Activated T-helper 2 cell treated with anti-CD3 and anti-CD28 coated beads, Interferon-gamma antibody, Interleukin-2, Interleukin-4, amounts not matched to agents 10 μg/mL and 5 μg/mL and 100 μg/mL, durations not matched to agents 14 hours and 24 hours and 36 hours (primary cell): ENCODE measurements around the gene ENTPD5. TPM values are rescaled to one million over a fixed set of nuclear protein-coding genes. Genes with fewer than 3 reads are reported as not detected.
"Not testable (repeated sequence)": the region's sequence is repeated elsewhere in the genome, so short reads cannot be mapped to it uniquely, and the experiment has no call there.

Source experiments
- DNase-seq: peaks from one replicate; pipeline ENCODE4 v3.0.0; 2021; ENCODE audit warnings: low spot score
- H3K27ac Mint-ChIP-seq: one replicate; pipeline ENCODE4 v1.8.0; 2021; ENCODE audit warnings: mixed read lengths
- H3K27me3 Mint-ChIP-seq: one replicate; pipeline ENCODE4 v1.8.0; 2021; ENCODE audit warnings: low read depth, mixed read lengths
- H3K36me3 Mint-ChIP-seq: one replicate; pipeline ENCODE4 v1.8.0; 2021; ENCODE audit warnings: low read depth, mixed read lengths
- H3K4me1 Mint-ChIP-seq: one replicate; pipeline ENCODE4 v1.8.0; 2021; ENCODE audit warnings: low read depth, mixed read lengths
- H3K4me3 Mint-ChIP-seq: one replicate; pipeline ENCODE4 v1.8.0; 2021; ENCODE audit warnings: low read depth, mild to moderate bottlenecking, moderate library complexity, mixed read lengths
- H3K9me3 Mint-ChIP-seq: one replicate; pipeline ENCODE4 v1.8.0; 2021; ENCODE audit warnings: mixed read lengths
- intact Hi-C: fragments of 100-400 bp; cut with micrococcal nuclease; formaldehyde crosslinking; loops from one replicate; pipeline ENCODE4 v1.15.1; 2023
- total RNA-seq: library from RNA; stranded (reverse); gene quantifications from 2 replicates; pipeline ENCODE4 v1.2.3, GENCODE V29; 2022

ENTPD5 gene
- total RNA-seq, 1 donor from 2014 or later, result 9.9 TPM

GRCh38 chr14:73997108-73997943, 21.8 kb downstream of the ENTPD5 start:
- no peak for DNase-seq
- no peak overlapping the region for H3K4me3 Mint-ChIP-seq
- no peak overlapping the region for H3K27ac Mint-ChIP-seq
- intact Hi-C loops, result no loop called here
- no peaks in the 10 kb centered on the region for H3K27me3 Mint-ChIP-seq
- H3K36me3 Mint-ChIP-seq, result no peaks in the 10 kb centered on the region
- H3K9me3 Mint-ChIP-seq, result no peaks in the 10 kb centered on the region
- no peaks in the 10 kb centered on the region for H3K4me1 Mint-ChIP-seq

- intact Hi-C loops, result no loop called here
- DNase-seq, result no peak
- Mint-ChIP-seq H3K4me3 (no peak overlapping the region), H3K4me1 (no peaks in the 10 kb centered on the region), H3K36me3 (no peaks in the 10 kb centered on the region), H3K27me3 (no peaks in the 10 kb centered on the region), H3K27ac (no peak overlapping the region), H3K9me3 (no peaks in the 10 kb centered on the region)
These were observed 22.4 kb downstream of the ENTPD5 start for GRCh38 chr14:73996731-73997107.

DNA sequence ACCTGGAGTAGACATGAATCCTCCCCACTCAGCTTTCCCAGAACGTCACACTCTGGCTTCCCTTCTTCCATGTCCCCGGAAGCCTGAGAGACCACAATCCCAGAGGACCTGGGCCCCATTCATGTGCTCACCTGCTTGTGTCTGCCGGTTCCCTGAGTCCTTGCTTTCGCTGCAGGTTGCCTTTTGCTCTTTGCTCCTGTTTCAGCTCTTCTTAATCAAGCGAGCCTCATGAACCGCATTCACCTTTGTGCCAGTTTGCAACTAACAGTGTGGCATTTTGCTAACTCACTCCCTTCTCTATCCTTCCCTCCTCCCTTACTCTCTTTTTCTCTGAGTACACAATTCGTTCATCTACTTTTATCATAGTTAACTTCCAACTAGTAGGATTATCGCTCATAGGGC, 23.1 kb downstream of the ENTPD5 start:
- H3K9me3 Mint-ChIP-seq, result no peaks in the 10 kb centered on the region
- DNase-seq, result no peak
- H3K4me1 Mint-ChIP-seq, result no peaks in the 10 kb centered on the region
- intact Hi-C loops, result no loop called here
- H3K4me3 Mint-ChIP-seq, result no peak overlapping the region
- no peak overlapping the region for H3K27ac Mint-ChIP-seq
- no peaks in the 10 kb centered on the region for H3K36me3 Mint-ChIP-seq
- no peaks in the 10 kb centered on the region for H3K27me3 Mint-ChIP-seq

- H3K9me3 Mint-ChIP-seq, DNase-seq, intact Hi-C loops, H3K36me3 Mint-ChIP-seq, H3K4me3 Mint-ChIP-seq, H3K27me3 Mint-ChIP-seq, H3K27ac Mint-ChIP-seq, H3K4me1 Mint-ChIP-seq: not testable (repeated sequence)
These were observed 24.2 kb downstream of the ENTPD5 start for GRCh38 chr14:73994926-73995325.

DNA sequence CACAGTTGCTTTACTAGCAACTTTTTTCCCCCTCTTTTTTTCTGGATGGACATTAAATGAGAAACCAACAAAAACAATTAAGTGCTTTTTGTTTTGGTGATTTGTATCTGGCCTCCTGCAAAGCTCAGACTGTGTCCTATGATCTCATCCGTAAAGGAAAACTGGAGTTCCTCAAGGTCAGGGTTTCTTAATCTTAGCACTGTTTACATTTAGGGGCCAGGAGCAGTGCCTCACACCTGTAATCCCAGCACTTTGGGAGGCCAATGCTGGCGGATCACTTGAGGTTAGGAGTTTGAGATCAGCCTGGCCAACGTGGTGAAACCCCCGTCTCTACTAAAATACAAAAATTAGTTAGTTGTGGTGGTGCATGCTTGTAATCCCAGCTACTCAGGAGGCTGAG, 28.0 kb downstream of the ENTPD5 start:
- H3K4me3 Mint-ChIP-seq, result no peak overlapping the region
- no peaks in the 10 kb centered on the region for H3K4me1 Mint-ChIP-seq
- DNase-seq, result no peak
- intact Hi-C loops, result no loop called here
- H3K36me3 Mint-ChIP-seq, result peaks cover 4% of the 10 kb centered on the region
- H3K27me3 Mint-ChIP-seq, result no peaks in the 10 kb centered on the region
- no peak overlapping the region for H3K27ac Mint-ChIP-seq
- H3K9me3 Mint-ChIP-seq, result no peaks in the 10 kb centered on the region

DNA sequence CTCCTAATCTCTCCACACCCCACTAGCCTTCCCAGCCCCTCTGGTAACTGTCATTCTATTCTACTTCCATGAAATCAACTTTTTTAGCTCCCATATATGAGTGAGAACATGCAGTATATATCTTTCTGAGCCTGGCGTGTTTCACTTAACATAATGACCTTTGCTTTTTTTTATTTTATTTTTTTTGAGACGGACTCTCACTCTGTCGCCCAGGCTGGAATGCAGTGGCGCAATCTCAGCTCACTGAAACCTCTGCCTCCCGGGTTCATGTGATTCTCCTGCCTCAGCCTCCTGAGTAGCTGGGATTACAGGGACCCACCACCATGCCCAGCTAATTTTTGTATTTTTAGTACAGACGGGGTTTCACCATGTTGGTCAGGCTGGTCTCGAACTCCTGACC, 30.4 kb downstream of the ENTPD5 start:
- H3K27me3 Mint-ChIP-seq, intact Hi-C loops, H3K4me3 Mint-ChIP-seq, DNase-seq, H3K27ac Mint-ChIP-seq, H3K9me3 Mint-ChIP-seq, H3K4me1 Mint-ChIP-seq: not testable (repeated sequence)
- H3K36me3 Mint-ChIP-seq, result peaks cover 12% of the 10 kb centered on the region

- Mint-ChIP-seq H3K4me3 (no peak overlapping the region), H3K4me1 (no peaks in the 10 kb centered on the region), H3K36me3 (peaks cover 12% of the 10 kb centered on the region), H3K27me3 (no peaks in the 10 kb centered on the region), H3K27ac (no peak overlapping the region), H3K9me3 (no peaks in the 10 kb centered on the region)
- no peak for DNase-seq
- intact Hi-C loops, result no loop called here
These were observed 31.0 kb downstream of the ENTPD5 start for GRCh38 chr14:73988065-73988464.

GRCh38 chr14:73977896-73978295, 41.2 kb downstream of the ENTPD5 start:
- intact Hi-C loops, result no loop called here
- H3K27me3 Mint-ChIP-seq, result no peaks in the 10 kb centered on the region
- H3K36me3 Mint-ChIP-seq, result no peaks in the 10 kb centered on the region
- H3K4me1 Mint-ChIP-seq, result no peaks in the 10 kb centered on the region
- no peak overlapping the region for H3K4me3 Mint-ChIP-seq
- no peaks in the 10 kb centered on the region for H3K9me3 Mint-ChIP-seq
- no peak overlapping the region for H3K27ac Mint-ChIP-seq
- DNase-seq, result no peak

DNA sequence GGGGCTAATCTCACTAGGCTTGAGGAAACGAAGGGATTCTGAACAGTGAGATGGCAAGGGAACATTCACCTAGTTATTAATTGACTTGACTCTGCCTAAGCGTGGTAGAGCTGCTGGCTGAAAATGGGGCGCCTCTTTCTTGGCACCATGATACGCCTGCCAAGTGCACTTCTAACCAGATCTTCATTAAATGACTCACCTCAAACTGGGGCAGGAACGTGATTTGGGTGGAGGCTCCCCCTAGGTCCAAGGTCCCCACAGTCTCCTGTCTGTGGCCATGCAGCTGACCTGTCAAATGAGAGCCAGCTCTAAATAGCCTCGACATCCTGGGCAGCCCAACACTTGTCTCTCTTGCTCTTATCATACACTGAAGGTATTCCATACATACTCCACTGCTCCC, 43.0 kb downstream of the ENTPD5 start:
- DNase-seq, result no peak
- no peaks in the 10 kb centered on the region for H3K9me3 Mint-ChIP-seq
- no peak overlapping the region for H3K4me3 Mint-ChIP-seq
- H3K27ac Mint-ChIP-seq, result no peak overlapping the region
- H3K36me3 Mint-ChIP-seq, result peaks cover 5% of the 10 kb centered on the region
- H3K27me3 Mint-ChIP-seq, result no peaks in the 10 kb centered on the region
- intact Hi-C loops, result no loop called here
- no peaks in the 10 kb centered on the region for H3K4me1 Mint-ChIP-seq

- DNase-seq, result no peak
- intact Hi-C loops, result no loop called here
- Mint-ChIP-seq H3K4me3 (no peak overlapping the region), H3K9me3 (no peaks in the 10 kb centered on the region), H3K4me1 (no peaks in the 10 kb centered on the region), H3K36me3 (peaks cover 15% of the 10 kb centered on the region), H3K27ac (no peak overlapping the region), H3K27me3 (no peaks in the 10 kb centered on the region)
These were observed 45.6 kb downstream of the ENTPD5 start for GRCh38 chr14:73973497-73973896.

DNA sequence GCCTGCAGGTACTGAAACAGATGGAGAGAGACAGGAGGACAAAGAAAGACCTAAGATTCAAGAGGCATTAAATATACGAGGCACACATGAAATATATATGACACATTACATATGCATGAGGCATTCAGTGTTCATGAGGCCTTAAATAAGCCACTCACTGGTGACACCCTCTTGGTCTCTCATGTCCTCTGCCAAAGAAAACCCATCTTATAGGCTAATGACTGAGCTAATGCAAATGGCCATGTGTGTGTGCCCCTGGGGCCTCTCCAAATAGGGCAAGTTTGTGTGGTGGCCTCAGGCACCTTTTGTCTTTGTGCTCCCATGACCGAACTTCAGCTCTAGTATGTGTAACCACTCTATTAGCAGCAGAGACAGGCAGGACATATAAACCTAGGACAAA, 50.2 kb downstream of the ENTPD5 start:
- Mint-ChIP-seq H3K27me3 (no peaks in the 10 kb centered on the region), H3K36me3 (peaks cover 16% of the 10 kb centered on the region), H3K4me1 (no peaks in the 10 kb centered on the region), H3K27ac (no peak overlapping the region), H3K4me3 (no peak overlapping the region), H3K9me3 (no peaks in the 10 kb centered on the region)
- intact Hi-C loops, result no loop called here
- DNase-seq, result no peak

DNA sequence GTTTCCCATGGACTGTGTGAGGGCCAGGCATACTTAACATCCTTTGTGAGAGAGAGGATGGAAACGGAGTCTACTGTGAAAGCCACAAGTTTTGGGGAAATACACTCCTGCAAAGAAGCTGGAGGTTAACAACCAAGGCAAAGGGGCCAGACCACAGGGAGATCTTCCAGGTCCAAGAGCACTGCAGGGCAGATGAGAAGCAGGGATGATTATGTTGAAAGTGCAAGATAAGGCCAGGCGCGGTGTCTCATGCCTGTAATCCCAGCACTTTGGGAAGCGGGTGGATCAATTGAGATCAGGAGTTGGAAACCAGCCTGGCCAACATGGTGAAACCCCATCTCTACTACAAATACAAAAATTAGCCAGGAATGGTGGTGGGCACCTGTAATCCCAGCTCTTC, 53.9 kb downstream of the ENTPD5 start:
- Mint-ChIP-seq H3K4me3 (no peak overlapping the region), H3K27ac (no peak overlapping the region), H3K27me3 (no peaks in the 10 kb centered on the region), H3K9me3 (no peaks in the 10 kb centered on the region), H3K36me3 (peaks cover 37% of the 10 kb centered on the region), H3K4me1 (no peaks in the 10 kb centered on the region)
- intact Hi-C loops, result no loop called here
- no peak for DNase-seq

DNA sequence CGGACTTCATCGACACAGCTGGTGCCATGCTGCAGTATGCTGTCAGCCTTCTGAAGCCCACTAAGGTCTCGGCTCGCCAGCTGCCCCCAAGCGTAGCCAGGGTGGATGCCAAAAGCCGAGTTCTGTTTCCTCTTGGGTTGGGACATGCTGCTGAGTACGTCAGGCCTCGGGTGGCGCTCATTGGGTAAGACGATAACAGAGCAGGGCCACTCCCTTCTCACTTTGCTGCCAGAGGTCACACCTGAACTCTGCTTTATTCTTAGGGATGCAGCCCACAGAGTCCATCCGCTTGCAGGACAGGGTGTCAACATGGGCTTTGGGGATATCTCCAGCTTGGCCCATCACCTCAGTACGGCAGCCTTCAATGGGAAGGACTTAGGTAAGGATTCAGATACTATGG, 57.9 kb downstream of the ENTPD5 start:
- H3K9me3 Mint-ChIP-seq, result no peaks in the 10 kb centered on the region
- H3K27me3 Mint-ChIP-seq, result no peaks in the 10 kb centered on the region
- peaks cover 37% of the 10 kb centered on the region for H3K36me3 Mint-ChIP-seq
- no peaks in the 10 kb centered on the region for H3K4me1 Mint-ChIP-seq
- H3K4me3 Mint-ChIP-seq, result no peak overlapping the region
- DNase-seq, result no peak
- intact Hi-C loops, result no loop called here
- H3K27ac Mint-ChIP-seq, result no peak overlapping the region

GRCh38 chr14:73958591-73958990, 60.5 kb downstream of the ENTPD5 start:
- Mint-ChIP-seq H3K4me3 (no peak overlapping the region), H3K4me1 (no peaks in the 10 kb centered on the region), H3K27me3 (no peaks in the 10 kb centered on the region), H3K9me3 (no peaks in the 10 kb centered on the region), H3K27ac (no peak overlapping the region), H3K36me3 (peaks cover 47% of the 10 kb centered on the region)
- no peak for DNase-seq
- intact Hi-C loops, result no loop called here
